ENCODE results near the gene SPNS2.

- TF ChIP-seq TCF7 (IDR thresholded peaks at IDR 0.05; ENCODE audit: borderline replicate concordance) (no peak), POLR2A (IDR thresholded peaks at IDR 0.05; ENCODE audit: low read depth, low read length) (no peak), RCOR1 (conservative IDR thresholded peaks at IDR 0.05; ENCODE audit: low read depth, low read length) (no peak), EP300 (IDR thresholded peaks at IDR 0.05; ENCODE audit: borderline replicate concordance in 1 of 2, control insufficient read depth in 1 of 2, low read depth in 2 of 2, low read length in 2 of 2) (no peak)
These were observed 37.1 kb downstream of the SPNS2 start for GRCh38 chr17:4535667-4536258.
